ENCODE measurements around the gene KIDINS220.

The KIDINS220 gene

DNA sequence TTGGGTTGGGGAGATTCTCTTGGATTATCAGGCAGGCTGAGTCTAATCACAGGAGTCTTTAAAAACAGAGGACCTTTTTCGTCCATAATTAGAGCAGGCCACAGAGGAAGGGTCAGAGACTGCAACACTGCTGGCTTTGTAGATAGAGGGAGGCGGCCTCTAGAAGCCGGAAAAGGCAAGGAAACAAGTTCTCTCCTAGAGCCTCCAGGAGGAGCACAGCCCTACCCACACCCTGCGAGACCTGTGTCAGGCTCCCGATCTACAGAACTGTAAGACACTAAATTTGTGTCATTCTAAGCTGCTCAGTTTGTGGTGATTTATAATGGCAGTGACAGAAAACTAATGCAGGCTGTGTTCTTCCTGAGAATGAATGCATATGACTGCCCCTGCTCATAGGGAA, 140.2 kb downstream of the KIDINS220 start:
- no peak for DNase-seq (ENCODE audit: low read depth, low spot score)

- no peak for DNase-seq (ENCODE audit: low read depth, low spot score)
Measured at GRCh38 chr2:8694737-8695136, 142.7 kb downstream of the KIDINS220 start.

GRCh38 chr2:8693157-8693821, 144.1 kb downstream of the KIDINS220 start:
- DNase-seq (ENCODE audit: low read depth, low spot score): no peak

GRCh38 chr2:8692783-8693156, 144.6 kb downstream of the KIDINS220 start:
- DNase-seq (ENCODE audit: low read depth, low spot score): no peak

GRCh38 chr2:8691859-8692437, 145.5 kb downstream of the KIDINS220 start:
- DNase-seq (ENCODE audit: low read depth, low spot score): no peak

- DNase-seq (ENCODE audit: low read depth, low spot score): no peak
Measured at GRCh38 chr2:8685697-8686358, 151.6 kb downstream of the KIDINS220 start.

GRCh38 chr2:8684878-8685696, 152.3 kb downstream of the KIDINS220 start:
- no peak for DNase-seq (ENCODE audit: low read depth, low spot score)

GRCh38 chr2:8684540-8684877, 152.9 kb downstream of the KIDINS220 start:
- no peak for DNase-seq (ENCODE audit: low read depth, low spot score)

GRCh38 chr2:8682719-8683667, 154.4 kb downstream of the KIDINS220 start:
- DNase-seq (ENCODE audit: low read depth, low spot score): no peak

DNA sequence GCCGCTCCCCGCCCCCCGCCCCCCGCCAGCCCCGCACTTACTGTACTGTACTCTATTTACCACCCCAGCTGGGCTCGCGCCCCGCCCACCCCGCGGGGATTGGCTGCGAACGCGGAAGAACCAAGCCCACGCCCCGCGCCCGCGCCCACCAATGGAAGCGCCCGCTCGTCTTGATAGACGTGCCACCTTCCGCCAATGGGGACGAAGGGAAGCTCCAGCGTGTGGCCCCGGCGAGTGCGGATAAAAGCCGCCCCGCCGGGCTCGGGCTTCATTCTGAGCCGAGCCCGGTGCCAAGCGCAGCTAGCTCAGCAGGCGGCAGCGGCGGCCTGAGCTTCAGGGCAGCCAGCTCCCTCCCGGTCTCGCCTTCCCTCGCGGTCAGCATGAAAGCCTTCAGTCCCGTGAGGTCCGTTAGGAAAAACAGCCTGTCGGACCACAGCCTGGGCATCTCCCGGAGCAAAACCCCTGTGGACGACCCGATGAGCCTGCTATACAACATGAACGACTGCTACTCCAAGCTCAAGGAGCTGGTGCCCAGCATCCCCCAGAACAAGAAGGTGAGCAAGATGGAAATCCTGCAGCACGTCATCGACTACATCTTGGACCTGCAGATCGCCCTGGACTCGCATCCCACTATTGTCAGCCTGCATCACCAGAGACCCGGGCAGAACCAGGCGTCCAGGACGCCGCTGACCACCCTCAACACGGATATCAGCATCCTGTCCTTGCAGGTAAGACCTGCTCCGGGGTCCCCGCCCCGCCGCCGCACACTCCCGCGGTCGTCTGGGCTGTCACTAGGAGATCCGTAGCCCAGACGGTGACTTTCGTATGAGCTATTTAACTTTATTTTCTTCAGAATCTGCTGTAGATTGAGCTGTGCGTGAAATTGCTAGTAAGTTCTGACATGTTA, 155.4 kb downstream of the KIDINS220 start, which contains the start of gene ID2:
TSS of gene ID2 (plus strand) at position 271 of the 907 bp plus-strand sequence. CDS start at position 381, 110 bp downstream.
- DNase-seq (ENCODE audit: low read depth, low spot score): peak; percentile 95

GRCh38 chr2:8680822-8681760, 156.3 kb downstream of the KIDINS220 start:
- DNase-seq (ENCODE audit: low read depth, low spot score): no peak

GRCh38 chr2:8679827-8680731, 157.3 kb downstream of the KIDINS220 start:
- DNase-seq (ENCODE audit: low read depth, low spot score): no peak

- DNase-seq (ENCODE audit: low read depth, low spot score): no peak
Measured at GRCh38 chr2:8679567-8679826, 157.9 kb downstream of the KIDINS220 start.

Measured in smooth muscle cell of the brain vasculature (primary cell).